ENCODE measurements around the gene GRK7.

GRK7 gene

GRCh38 chr3:141763088-141763750 lies at the start of gene GRK7:
GRK7 (plus strand) TSS chr3:141763408; CDS start chr3:141778285, 14,877 bp downstream.
- H3K4me3 ChIP-seq (ENCODE audit: low read depth, low read length): no peak within 1 kb of the TSS
- no peak for TF ChIP-seq CTCF (IDR thresholded peaks at IDR 0.05; ENCODE audit: insufficient read depth, low read depth, low read length, missing control alignments)
- DNase-seq (ENCODE audit: low read depth): no peak

- DNase-seq (ENCODE audit: low read depth): no peak
- no peak for TF ChIP-seq CTCF (IDR thresholded peaks at IDR 0.05; ENCODE audit: insufficient read depth, low read depth, low read length, missing control alignments)
- H3K4me3 ChIP-seq (ENCODE audit: low read depth, low read length): no peak overlapping the region
Measured at GRCh38 chr3:141714671-141715070, 48.5 kb upstream of the GRK7 start.

- TF ChIP-seq CTCF (IDR thresholded peaks at IDR 0.05; ENCODE audit: insufficient read depth, low read depth, low read length, missing control alignments): no peak
- no peak overlapping the region for H3K4me3 ChIP-seq (ENCODE audit: low read depth, low read length)
- no peak for DNase-seq (ENCODE audit: low read depth)
Measured at GRCh38 chr3:141722081-141722480, 41.1 kb upstream of the GRK7 start.

GRCh38 chr3:141722648-141723047 lies 40.6 kb upstream of the GRK7 start:
- no peak overlapping the region for H3K4me3 ChIP-seq (ENCODE audit: low read depth, low read length)
- no peak for DNase-seq (ENCODE audit: low read depth)
- no peak for TF ChIP-seq CTCF (IDR thresholded peaks at IDR 0.05; ENCODE audit: insufficient read depth, low read depth, low read length, missing control alignments)

GRCh38 chr3:141723255-141723654 lies 40.0 kb upstream of the GRK7 start:
- no peak for TF ChIP-seq CTCF (IDR thresholded peaks at IDR 0.05; ENCODE audit: insufficient read depth, low read depth, low read length, missing control alignments)
- no peak for DNase-seq (ENCODE audit: low read depth)
- H3K4me3 ChIP-seq (ENCODE audit: low read depth, low read length): no peak overlapping the region

- no peak for DNase-seq (ENCODE audit: low read depth)
- no peak overlapping the region for H3K4me3 ChIP-seq (ENCODE audit: low read depth, low read length)
- no peak for TF ChIP-seq CTCF (IDR thresholded peaks at IDR 0.05; ENCODE audit: insufficient read depth, low read depth, low read length, missing control alignments)
Measured at GRCh38 chr3:141724186-141724585, 39.0 kb upstream of the GRK7 start.

- TF ChIP-seq CTCF (IDR thresholded peaks at IDR 0.05; ENCODE audit: insufficient read depth, low read depth, low read length, missing control alignments): no peak
- no peak for DNase-seq (ENCODE audit: low read depth)
- H3K4me3 ChIP-seq (ENCODE audit: low read depth, low read length): no peak overlapping the region
Measured at GRCh38 chr3:141725036-141725435, 38.2 kb upstream of the GRK7 start.
